ENCODE data around the gene ANO7. TPM values are rescaled to one million over a fixed set of nuclear protein-coding genes. Genes with fewer than 3 reads are reported as not detected.

Gene ANO7
- total RNA-seq, 1 experiment from 2014 or later = 6.9 TPM

GRCh38 chr2:241178961-241179360 is 9.5 kb upstream of the ANO7 start:
- Histone ChIP-seq H3K4me1 (ENCODE audit: control insufficient read depth, insufficient read depth, low read length) (no peaks in the 10 kb centered on the region), H3K27me3 (ENCODE audit: control insufficient read depth, insufficient read depth, low read length) (no peaks in the 10 kb centered on the region), H3K4me3 (ENCODE audit: low read depth in 2 of 2, low read length in 2 of 2) (no peak overlapping the region), H3K27ac (ENCODE audit: low read length) (no peak overlapping the region), H3K36me3 (ENCODE audit: control insufficient read depth, insufficient read depth, low read length) (no peaks in the 10 kb centered on the region), H3K9me3 (ENCODE audit: control insufficient read depth, insufficient read depth, low read depth, low read length) (no peaks in the 10 kb centered on the region)
- CTCF ChIA-PET = no interaction called here
- no TSS peak for BruUV-seq (replicated peaks)
- in situ Hi-C loops (cut with HindIII; ENCODE audit: low pct_unique_long_range_greater_than_20kb, low sequenced_read_pairs) (no loop called here), intact Hi-C loops (cut with micrococcal nuclease; ENCODE audit: unreplicated experiment) (no loop called here)
- POLR2A ChIA-PET = interaction anchor here (0.6 kb wide), 1 partner anchor 35 kb away, joined by 3 read pairs; no protein-coding TSS in a partner anchor
- DNase-seq (ENCODE audit: low read depth, low spot score) = no peak
- no peak for TF ChIP-seq POLR2AphosphoS5 (IDR thresholded peaks at IDR 0.05; ENCODE audit: low read depth, low read length)
- TF ChIP-seq SIN3A (IDR thresholded peaks at IDR 0.05; ENCODE audit: borderline replicate concordance, insufficient read depth, low read depth, low read length) = no peak
- TF ChIP-seq, protein P1, sequence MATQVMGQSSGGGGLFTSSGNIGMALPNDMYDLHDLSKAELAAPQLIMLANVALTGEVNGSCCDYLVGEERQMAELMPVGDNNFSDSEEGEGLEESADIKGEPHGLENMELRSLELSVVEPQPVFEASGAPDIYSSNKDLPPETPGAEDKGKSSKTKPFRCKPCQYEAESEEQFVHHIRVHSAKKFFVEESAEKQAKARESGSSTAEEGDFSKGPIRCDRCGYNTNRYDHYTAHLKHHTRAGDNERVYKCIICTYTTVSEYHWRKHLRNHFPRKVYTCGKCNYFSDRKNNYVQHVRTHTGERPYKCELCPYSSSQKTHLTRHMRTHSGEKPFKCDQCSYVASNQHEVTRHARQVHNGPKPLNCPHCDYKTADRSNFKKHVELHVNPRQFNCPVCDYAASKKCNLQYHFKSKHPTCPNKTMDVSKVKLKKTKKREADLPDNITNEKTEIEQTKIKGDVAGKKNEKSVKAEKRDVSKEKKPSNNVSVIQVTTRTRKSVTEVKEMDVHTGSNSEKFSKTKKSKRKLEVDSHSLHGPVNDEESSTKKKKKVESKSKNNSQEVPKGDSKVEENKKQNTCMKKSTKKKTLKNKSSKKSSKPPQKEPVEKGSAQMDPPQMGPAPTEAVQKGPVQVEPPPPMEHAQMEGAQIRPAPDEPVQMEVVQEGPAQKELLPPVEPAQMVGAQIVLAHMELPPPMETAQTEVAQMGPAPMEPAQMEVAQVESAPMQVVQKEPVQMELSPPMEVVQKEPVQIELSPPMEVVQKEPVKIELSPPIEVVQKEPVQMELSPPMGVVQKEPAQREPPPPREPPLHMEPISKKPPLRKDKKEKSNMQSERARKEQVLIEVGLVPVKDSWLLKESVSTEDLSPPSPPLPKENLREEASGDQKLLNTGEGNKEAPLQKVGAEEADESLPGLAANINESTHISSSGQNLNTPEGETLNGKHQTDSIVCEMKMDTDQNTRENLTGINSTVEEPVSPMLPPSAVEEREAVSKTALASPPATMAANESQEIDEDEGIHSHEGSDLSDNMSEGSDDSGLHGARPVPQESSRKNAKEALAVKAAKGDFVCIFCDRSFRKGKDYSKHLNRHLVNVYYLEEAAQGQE (IDR thresholded peaks at IDR 0.05; ENCODE audit: insufficient read depth in 1 of 2, low read depth in 2 of 2, low read length in 1 of 2) = no peak
- no peak for TF ChIP-seq TCF7L2 (IDR thresholded peaks at IDR 0.05; ENCODE audit: low read depth, low read length)
- TF ChIP-seq CTCF (IDR thresholded peaks at IDR 0.05) = no peak
- ATAC-seq = no peak

GRCh38 chr2:241179899-241180298 is 8.6 kb upstream of the ANO7 start:
- no peak for ATAC-seq
- in situ Hi-C loops (cut with HindIII; ENCODE audit: low pct_unique_long_range_greater_than_20kb, low sequenced_read_pairs) = no loop called here

More at GRCh38 chr2:241179899-241180298, 8.6 kb upstream of the ANO7 start:
- DNase-seq (ENCODE audit: low read depth, low spot score) = no peak
- TF ChIP-seq POLR2AphosphoS5 (IDR thresholded peaks at IDR 0.05; ENCODE audit: low read depth, low read length) (no peak), SIN3A (IDR thresholded peaks at IDR 0.05; ENCODE audit: borderline replicate concordance, insufficient read depth, low read depth, low read length) (no peak), CTCF (IDR thresholded peaks at IDR 0.05) (no peak), TCF7L2 (IDR thresholded peaks at IDR 0.05; ENCODE audit: low read depth, low read length) (no peak)
- TF ChIP-seq, protein P1 (IDR thresholded peaks at IDR 0.05; ENCODE audit: insufficient read depth in 1 of 2, low read depth in 2 of 2, low read length in 1 of 2) = no peak
- POLR2A ChIA-PET = interaction anchor here (0.7 kb wide), 1 partner anchor 37 kb away, joined by 3 read pairs; no protein-coding TSS in a partner anchor
- Histone ChIP-seq H3K27me3 (ENCODE audit: control insufficient read depth, insufficient read depth, low read length) (no peaks in the 10 kb centered on the region), H3K36me3 (ENCODE audit: control insufficient read depth, insufficient read depth, low read length) (no peaks in the 10 kb centered on the region), H3K4me3 (ENCODE audit: low read depth in 2 of 2, low read length in 2 of 2) (no peak overlapping the region), H3K9me3 (ENCODE audit: control insufficient read depth, insufficient read depth, low read depth, low read length) (no peaks in the 10 kb centered on the region), H3K4me1 (ENCODE audit: control insufficient read depth, insufficient read depth, low read length) (no peaks in the 10 kb centered on the region), H3K27ac (ENCODE audit: low read length) (no peak overlapping the region)
- BruUV-seq (replicated peaks) = no TSS peak
- CTCF ChIA-PET = no interaction called here
- intact Hi-C loops (cut with micrococcal nuclease; ENCODE audit: unreplicated experiment) = no loop called here
